Jurkat, Clone E6-1 (cell line): ENCODE measurements around the gene USP2.
A peak's percentile ranks its signal among the peaks of the same experiment; 100 is the strongest.

Source experiments
- DNase-seq: peaks from one replicate; pipeline ENCODE4 v3.0.0-alpha.2; 2011; ENCODE audit warnings: low read depth, low spot score
- H3K4me3 ChIP-seq: 2 replicates; pipeline ENCODE4 v1.5.1; 2011; ENCODE audit warnings: mild to moderate bottlenecking, low read length, control low read depth, moderate library complexity

The USP2 gene

DNA sequence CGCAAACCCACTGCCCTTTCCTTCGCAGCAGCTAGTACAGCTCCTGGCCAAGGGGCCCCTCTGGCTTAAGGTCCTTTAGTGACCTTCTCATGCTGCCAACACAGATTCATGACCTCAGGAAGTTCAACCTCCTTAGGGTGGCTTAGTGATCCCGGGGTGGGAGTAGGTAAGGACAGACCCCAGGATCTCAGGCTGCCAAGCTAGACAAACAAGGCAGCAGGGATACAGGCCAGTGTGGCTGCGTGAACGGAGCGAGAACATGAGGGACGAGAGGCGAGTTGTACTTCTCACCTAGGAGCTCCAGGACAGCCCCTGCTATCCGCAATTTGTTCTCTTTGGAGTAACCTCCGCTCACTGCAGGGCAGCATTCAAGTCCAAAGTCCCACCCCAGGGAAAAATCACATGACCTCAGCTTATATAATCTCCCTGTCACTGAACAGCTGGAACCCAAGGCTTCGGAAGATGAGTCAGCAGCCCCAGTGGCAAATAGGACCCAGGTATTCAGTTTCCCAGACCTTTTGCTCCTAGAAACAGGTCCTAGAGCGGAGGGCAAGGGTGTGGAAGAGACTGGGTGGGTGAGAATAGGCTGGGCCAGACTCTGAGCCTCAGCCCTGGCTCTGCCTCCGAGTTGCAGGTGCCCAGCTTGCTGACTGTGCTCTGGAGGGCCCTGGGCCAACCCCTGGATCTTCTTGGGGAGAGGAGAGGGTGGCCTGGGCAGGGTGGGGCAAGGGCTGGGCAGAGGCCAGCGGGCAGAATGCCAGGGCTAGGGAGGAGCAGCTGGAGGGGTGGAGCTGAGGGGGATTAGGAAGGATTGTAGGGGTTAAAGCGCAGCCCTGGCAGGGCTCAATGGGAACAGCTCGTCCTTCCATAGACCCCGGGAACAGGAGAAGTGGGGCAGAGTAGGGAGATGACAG lies 13.1 kb downstream of the USP2 start:
- DNase-seq: no peak
- H3K4me3 ChIP-seq: no peak overlapping the region

DNA sequence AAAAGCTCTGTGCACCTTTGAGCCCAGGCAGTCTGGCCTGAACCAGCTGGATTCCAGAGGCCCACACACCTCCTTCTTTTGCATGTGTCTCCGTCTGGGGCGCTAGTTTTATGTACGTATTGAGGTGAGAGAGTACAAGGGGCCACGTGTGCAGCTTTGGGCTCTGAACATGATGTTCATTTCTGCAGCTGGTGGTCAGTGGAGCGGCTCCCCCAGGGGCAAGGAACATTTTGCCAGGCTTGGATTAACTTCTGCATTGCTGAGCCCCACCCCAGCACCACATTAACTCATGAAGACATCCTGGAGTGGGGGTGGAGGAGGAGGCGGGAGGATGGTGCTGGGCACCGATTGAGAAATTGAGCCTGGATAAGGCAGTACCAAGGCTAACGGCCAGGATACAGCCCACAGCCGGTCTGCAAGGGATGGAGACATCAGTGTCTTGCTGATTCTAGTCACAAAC lies 13.8 kb downstream of the USP2 start:
- no peak for DNase-seq
- H3K4me3 ChIP-seq: no peak overlapping the region

DNA sequence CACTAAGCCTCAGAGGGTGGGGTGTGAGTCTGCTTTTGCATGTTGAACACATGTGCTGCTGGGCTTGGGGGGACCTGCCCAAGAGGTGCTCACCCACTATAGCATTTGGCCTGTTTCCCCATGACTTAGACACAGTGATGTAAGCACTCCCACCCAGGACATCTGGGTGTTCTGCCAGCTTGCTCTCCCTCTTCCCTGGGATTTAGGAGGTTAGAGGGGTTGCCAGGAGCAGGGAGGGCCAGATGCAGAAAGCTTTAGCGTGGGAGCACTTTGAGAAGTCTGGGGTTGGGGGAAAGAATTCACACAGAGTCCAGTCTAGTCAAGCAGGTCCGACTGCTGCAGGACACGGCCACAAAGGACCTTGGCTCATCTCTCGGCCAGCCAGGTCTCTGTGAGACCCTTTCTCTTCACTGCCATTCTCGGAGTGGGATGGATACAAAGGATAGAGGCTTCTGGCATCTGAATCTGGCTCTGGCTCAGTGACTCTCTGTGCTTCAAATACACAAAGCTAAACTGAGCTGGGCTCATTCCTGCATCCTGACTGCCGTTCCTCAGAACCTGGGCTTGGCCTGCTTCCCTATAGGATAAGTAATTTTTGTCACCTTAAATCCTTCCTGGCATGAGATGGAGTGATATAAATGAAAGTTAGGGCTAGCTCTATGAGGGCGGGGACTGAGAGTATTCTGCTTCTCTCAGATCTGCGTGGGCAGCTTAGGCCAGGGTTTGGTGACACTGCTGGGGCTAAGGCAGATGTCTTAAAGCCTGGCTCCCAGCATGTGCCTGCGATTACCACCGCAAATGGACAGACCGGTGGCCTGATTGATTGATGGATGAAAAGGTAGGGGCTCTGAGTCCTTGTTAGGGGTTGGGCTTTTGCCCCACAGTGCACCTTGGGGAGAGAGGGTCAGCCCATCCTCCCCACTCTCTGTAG lies 14.5 kb downstream of the USP2 start:
- no peak for DNase-seq
- H3K4me3 ChIP-seq: no peak overlapping the region

DNA sequence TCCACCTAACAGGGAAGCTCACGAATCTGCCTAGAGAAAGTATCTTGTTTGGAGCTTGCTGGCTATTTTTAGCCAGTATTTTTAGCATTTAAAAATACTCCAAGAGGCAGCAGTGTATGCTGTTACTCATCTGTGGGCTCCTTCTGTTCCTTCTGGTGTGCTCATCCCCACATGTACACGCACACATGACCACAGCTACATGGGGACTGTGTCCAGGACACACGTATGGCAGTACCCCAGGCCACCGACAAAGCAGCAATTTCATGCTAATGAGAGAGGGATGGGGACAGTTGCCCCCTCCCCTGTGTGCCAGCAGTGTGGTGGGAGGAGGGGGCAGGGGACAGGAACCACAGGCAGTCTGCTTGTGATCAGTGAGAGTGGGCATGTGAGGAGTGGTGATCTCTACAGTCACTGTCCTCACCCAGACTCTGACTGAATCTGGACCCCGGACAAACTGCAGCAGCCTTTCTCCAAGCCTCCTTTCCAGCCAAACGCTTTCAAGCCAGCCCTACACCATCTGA lies 16.4 kb downstream of the USP2 start:
- no peak overlapping the region for H3K4me3 ChIP-seq
- no peak for DNase-seq

DNA sequence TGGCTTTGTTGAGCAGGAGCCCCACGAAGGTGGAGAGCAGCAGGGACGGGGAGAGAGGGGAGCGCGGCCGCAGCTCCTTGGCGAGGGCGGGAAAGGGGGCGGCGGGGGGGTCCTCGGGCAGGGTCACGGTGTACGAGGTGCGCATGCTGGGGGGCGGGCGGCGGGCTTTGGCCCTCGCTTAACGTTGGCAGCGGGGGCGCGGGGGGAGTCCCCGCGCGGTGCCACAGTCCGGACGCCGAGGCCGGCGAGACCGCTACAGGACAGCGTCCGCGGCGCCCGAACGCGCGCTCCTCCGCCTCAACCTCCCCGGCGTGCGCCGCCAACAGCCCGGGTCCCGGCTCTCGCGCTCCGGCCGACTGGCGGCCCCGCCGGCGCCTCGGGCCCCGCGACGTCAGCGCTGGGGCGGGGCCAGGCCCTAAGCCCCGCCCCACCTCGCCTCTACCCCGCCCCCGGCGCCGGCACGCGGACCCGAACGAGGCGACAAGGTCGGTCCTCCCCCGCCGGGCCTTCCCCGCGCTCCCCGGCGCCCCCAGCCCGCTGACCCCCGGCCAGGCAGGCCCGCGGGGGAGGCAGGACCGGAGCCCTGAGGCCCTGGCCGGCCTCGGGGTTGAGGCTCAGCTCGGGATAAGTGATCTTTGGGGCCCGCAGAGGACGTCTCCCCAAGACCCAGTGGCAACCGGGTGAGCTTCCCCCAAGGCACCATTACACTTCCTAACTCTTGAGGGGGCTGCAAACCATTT lies 17.5 kb downstream of the USP2 start:
- H3K4me3 ChIP-seq: no peak overlapping the region
- no peak for DNase-seq

DNA sequence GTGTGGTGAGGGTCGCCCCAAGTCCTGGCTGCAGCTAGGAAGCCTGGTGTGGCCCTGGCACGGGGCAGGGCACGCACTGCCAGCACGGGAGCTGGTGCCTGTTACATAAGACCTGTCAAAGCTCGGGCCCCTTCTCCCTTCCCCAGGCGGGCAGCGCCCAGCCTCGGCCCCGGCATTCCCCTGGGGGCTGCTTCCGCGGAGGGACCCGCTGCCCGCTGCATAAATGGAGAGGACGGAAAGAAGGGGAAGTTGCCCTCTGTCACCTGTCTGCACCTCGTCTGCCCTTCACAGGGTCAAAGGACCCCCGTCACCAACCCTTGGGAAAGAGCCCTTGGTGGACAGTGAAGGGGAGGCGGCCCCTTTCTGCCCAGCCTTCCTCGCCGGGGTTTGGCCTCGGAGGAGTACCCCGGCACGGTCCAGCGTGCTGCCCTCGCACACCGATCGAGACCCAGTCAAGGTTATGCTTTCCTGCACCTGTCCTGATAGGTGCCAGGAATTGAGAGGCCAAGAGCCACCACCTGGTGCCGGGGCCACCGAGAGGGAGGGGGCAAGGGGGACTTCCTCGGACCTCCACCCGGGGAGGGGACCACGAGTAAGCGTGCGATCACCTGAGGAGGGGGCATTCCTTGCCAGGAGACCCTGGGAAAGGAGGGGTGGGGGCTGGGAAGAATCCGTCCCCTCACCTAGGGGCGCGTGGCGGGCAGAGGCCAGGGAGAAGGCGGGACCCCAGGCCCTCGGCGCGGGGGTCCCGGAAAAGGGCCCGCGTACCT lies 18.2 kb downstream of the USP2 start:
- H3K4me3 ChIP-seq: no peak overlapping the region
- no peak for DNase-seq

DNA sequence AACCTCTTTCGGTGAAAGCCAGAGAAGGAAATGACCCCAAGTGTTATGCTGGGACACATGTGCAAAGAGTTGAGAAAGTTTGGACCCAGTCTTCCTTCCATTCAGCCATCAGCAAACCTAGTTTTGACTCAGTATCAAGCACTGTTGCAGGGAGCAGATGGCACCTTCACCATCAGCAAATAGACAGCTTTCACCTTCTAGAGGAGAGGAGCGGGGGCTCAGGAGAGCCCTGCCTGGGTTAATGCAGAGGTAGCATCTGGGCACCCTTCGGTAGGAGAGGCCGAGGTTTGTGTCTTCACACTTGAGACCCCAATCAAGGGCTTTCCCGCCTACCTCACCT lies 18.8 kb downstream of the USP2 start:
- H3K4me3 ChIP-seq: no peak overlapping the region
- DNase-seq: no peak

DNA sequence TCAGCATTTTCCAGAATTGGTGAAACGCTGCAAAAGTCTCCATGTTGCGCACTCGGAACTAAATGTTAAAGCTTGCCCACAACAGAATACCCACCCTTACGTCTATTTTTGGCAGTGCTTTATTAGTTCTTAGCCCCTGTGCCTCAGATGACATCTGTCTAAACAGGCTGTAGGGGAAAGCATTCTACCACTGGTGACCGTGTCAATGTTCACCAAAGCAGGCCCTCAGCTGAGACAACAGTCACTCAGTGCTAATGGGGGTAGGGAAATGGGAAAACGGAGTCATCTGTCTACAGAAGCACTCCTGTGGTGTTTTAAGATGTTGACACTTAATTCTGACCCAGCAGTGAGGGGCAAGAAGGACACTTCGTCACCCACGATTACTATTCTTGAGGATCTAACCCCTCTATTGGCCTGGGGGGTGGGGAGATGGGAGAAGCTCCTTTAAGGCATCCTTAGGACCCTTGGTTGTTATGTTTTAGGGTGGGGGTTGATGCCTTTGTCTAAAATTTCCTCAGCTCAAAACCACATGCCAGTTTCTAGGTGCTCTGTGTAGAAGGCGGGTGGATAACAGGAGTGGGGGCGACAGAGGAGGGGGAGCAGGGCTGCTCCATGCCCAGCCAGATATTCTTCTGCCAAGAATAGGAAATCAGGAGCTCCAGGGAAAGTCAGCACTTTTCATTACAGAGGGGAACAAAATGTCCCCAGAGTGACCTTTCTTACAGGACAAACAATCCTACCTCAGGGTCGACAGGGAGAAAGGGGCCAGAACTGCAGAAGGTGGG lies 19.4 kb downstream of the USP2 start:
- H3K4me3 ChIP-seq: no peak overlapping the region

DNA sequence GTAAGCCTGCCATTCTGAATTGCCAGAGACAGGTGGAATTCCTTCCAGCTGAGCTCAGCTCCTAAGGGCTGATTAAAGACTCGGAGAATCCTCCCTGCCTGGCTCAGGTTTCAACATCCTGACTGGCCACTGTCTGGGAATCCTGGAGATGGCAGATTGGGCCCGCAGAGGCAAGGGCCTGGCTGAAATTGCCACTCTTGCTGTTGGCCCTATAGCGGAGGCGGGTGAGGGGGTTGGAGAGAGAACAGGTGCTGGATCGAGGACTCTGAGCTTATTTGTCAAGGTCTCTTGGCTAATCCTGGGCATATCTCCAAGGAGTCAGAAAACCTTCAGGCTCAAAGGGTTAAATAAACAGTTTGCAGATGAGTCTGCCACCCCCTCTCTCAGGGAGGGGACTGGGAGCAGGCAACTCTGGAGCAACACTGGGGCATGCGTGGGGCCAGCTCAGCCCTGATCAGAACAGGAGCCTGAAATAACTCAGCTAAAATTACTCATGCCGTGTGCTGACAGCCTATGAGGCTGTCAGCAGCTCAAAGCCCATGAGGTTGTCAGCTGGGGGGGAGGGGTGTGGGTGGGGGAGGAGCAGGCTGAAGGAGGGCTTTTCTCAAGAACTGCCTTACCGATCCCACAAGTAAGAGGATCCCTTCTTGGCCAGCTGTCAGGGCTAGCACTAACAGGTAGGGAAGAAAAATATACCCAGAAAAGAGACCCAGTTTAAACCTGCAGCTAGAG lies 20.3 kb downstream of the USP2 start:
- H3K4me3 ChIP-seq: no peak overlapping the region
- no peak for DNase-seq

More for the DNA sequence above, 19.4 kb downstream of the USP2 start:
- DNase-seq: no peak

DNA sequence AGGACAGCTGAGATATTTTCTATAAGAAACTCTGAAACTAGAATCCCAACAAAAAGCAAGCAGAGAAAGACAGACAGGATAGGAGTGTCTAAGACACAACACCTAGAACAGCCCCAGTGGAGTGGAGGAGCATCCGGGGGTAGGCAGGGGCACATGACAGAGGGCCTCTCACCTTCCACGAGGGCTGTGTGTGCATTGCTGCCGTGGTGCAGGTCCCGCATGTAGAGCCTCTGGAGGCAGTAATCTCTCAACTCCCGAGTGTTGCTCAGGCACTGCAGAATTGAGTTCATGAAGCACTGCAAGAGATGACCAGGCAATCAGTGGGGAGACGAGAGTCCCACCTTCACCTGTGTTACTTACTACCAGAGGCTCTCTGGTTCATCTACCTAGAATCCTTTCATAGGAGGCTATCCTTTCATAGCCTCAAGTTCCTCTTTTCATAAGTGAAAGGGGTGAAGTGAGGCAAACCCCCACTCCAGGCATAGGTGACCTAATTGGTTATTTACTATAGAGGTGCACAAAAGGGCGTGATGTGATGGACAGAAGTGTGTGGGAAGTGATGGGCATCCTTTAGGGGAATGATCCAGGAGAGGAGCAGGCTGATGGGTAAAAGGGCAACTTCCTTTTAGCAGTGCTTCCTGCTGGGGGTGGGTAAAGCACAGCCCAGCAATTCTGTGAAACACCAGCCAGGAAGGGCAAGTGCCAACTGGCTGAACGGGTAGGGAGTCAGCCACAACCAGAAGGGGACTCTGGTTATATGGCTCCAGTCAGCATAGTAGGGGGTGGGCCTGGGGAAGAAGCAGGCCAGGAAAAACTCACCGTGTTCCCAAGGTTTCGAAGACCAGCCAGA lies 21.9 kb downstream of the USP2 start:
- no peak for DNase-seq
- no peak overlapping the region for H3K4me3 ChIP-seq

DNA sequence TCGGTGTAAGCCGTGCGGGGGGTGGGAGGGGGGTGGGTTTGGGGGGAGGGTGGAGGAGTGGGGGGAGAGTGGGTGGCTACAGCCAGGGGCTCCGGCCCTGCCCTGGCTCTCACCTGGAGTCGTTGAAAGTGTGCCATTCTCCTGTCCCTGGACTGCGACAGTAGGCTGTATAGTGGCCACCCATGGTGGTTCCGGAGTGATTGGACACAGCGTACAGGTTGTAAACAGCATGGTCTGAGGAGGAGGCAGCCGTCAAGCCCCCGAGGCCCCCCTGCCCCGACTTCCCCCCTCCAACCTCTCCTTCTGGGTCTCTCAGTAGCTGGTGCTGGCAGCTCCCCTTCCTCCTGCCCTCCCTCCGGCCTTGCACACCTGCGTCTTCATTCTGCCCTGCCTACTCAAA lies 24.4 kb downstream of the USP2 start:
- H3K4me3 ChIP-seq: peak overlapping the region; percentile 73
- DNase-seq: no peak

DNA sequence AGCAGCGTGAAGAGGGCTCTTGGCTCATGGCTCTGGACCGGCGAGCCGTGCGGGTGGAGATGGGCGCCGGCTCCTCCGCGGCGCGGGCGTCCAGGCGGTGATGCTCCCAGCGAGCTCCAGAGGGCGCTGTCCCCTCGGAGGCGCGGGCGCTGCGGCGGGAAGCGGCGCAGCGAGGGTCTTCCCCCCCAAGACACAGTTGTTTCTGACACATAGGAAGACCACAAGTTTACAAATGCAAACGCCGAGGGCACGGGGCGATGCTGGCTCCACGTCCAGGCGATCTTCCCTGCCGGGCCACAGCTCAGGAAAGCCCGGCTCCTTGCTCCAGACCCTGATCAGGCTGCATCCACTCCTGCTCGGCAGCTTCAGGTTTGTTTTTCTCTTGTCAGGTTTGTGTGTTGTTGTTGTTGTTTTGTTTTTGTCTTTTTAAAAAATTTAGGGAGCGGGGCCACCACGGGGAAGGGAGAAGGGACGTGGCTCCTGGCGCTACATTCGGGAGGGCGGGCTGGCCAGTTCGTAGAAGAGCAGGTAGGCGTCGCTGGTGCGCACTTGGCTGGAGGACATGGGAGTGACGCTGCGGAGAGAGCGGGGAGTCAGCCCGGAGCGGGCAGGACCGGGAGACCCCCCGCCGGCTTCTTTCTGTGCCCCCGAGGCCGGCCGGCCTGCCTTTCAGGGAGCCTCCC lies 25.0 kb downstream of the USP2 start:
- DNase-seq: peak; percentile 46
- H3K4me3 ChIP-seq: peak overlapping the region; percentile 73

DNA sequence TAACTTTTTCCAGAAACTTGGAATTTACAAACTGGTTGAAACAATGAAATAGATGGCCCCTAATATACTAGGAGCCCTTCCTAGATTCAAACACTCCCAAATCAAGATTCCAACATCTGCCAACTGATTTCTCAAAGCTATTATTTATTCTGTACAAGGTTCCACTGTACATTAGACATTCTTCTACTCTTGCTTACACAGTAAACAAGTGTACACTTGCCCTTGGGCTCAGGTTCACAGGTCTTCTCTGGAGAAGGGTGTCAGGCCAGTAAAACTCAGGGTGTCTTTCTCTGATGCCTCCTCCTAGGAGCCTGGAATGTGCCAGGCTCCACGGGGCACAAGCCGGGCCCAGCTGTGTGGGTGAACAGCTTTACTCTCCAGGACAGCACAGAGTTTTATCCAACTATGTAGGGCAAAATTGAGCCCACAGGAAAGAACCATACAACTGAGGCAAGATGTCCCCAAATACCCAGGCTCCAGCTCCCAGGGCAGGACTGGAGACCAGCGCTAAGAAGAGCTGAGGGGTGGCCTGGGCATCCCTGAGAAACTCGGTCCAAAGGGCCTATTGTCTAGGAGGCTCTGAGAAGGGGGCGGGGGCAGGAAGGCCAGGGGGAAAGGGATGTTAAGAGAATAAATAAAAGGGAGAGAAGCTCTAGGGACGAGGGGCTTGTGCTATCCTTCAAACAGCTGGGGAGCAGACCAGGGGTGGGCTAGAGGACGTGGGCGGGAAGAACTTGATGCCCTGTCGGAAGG lies 26.2 kb downstream of the USP2 start:
- no peak for DNase-seq
- no peak overlapping the region for H3K4me3 ChIP-seq

DNA sequence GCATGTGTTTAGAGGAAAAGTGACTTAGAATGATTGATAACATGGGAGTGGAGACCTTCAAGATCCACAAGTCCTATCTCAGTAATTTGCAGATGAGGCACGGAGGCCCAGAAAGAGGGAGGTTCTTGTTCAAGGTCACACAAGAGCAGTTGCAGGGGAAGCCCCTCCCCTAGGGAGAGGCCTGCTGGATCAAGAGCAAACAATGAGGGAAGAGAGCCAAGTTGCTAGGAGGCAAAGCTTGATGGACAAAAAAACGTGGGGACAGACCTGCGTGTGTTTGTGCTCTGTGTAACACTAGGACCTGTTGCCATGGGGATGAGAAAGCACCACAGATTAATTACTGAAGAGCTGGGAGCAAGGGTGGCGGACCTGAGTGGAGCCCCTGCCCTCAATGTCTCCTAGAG lies 28.6 kb downstream of the USP2 start:
- no peak for DNase-seq
- H3K4me3 ChIP-seq: no peak overlapping the region

DNA sequence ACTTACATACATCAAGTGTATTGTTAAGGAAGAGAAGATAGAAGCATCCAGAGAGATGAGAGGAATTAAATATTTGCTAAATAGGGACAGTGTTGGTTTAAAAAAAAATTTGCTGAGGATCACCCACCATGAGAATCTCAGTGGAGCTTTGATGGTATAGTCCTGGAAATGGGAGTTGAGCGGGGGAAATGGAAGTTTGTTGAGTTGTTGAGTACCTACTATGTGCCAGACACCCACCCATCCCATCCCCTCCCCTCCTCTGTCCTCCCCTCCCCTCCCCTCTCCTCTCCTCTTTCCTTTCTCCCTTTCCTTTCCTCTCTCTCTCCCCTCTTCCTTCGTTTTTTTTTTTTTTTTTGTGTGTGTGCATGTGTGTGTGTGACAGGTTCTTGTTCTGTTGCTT lies 30.3 kb downstream of the USP2 start:
- H3K4me3 ChIP-seq: no peak overlapping the region
- DNase-seq: no peak
